Measurements from ENCODE around the gene KAZN. TPM values are rescaled to one million over a fixed set of nuclear protein-coding genes. Genes with fewer than 3 reads are reported as not detected.

KAZN gene
- total RNA-seq, 1 experiment from 2014 or later = 15.6 TPM

DNA sequence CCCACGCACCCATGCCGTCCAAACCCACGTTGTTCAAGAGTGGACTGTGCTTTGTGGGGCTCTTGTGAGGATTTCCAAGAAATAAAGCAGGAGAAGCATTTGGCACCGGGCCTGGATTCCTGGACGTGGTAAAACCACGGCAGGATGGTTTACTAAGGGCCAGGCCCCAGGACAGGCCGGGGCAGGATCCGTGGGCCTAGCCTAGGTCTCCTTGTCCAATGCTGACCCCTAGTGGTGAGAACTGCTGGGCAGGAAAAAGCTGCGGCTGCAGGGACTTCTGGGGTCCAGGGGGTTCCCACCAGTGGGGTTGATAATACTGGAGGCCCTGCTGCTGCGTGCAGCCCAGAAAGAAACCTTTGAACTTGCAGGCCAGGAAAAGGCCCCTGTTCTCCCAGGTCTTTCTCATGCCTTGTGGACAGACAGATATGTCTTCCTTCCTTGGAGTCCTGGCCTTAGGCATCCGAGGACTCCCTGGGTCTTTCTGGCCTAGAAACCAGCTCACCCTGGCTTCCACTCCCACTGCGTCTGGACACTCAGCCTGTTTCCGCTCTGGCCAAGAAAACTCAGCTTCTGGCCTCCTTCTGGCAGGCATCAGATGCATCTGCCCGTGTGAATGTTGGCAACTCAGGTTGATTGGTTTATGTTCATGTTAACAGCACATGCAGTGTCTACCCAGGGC lies 448.1 kb downstream of the KAZN start:
- Histone ChIP-seq H3K36me3 (ENCODE audit: low read depth) (no peaks in the 10 kb centered on the region), H2AFZ (no peak overlapping the region), H3K79me2 (ENCODE audit: low read depth) (no peaks in the 10 kb centered on the region), H4K20me1 (ENCODE audit: insufficient read depth) (no peaks in the 10 kb centered on the region), H3K4me3 (no peak overlapping the region), H3K27ac (no peak overlapping the region), H3F3A (ENCODE audit: insufficient read depth, low read depth) (no peaks in the 10 kb centered on the region), H3K4me2 (no peak overlapping the region), H3K4me1 (replicated peaks; ENCODE audit: insufficient read depth) (no peaks in the 10 kb centered on the region), H3K9me3 (ENCODE audit: insufficient read depth, low read depth) (no peaks in the 10 kb centered on the region), H3K9me2 (ENCODE audit: insufficient read depth) (no peaks in the 10 kb centered on the region), H3K27me3 (ENCODE audit: insufficient read depth, low read depth) (no peaks in the 10 kb centered on the region)
- intact Hi-C loops (cut with micrococcal nuclease; ENCODE audit: unreplicated experiment) = loop anchor here (1.0 to 10.0 kb wide), 5 partner anchors 54 to 1082 kb away; no protein-coding TSS in a partner anchor
- BruUV-seq (replicated peaks) = no TSS peak
- ChIA-PET CTCF (no interaction called here), POLR2A (ENCODE audit: unreplicated experiment) (no interaction called here)
- TF ChIP-seq EZH2 (IDR thresholded peaks at IDR 0.05; ENCODE audit: low read depth) = no peak
- TF ChIP-seq, protein P1, sequence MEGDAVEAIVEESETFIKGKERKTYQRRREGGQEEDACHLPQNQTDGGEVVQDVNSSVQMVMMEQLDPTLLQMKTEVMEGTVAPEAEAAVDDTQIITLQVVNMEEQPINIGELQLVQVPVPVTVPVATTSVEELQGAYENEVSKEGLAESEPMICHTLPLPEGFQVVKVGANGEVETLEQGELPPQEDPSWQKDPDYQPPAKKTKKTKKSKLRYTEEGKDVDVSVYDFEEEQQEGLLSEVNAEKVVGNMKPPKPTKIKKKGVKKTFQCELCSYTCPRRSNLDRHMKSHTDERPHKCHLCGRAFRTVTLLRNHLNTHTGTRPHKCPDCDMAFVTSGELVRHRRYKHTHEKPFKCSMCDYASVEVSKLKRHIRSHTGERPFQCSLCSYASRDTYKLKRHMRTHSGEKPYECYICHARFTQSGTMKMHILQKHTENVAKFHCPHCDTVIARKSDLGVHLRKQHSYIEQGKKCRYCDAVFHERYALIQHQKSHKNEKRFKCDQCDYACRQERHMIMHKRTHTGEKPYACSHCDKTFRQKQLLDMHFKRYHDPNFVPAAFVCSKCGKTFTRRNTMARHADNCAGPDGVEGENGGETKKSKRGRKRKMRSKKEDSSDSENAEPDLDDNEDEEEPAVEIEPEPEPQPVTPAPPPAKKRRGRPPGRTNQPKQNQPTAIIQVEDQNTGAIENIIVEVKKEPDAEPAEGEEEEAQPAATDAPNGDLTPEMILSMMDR (conservative IDR thresholded peaks at IDR 0.05) = peak; percentile 83
- peak in 1 of 2 experiments; percentile 55 for DNase-seq

DNA sequence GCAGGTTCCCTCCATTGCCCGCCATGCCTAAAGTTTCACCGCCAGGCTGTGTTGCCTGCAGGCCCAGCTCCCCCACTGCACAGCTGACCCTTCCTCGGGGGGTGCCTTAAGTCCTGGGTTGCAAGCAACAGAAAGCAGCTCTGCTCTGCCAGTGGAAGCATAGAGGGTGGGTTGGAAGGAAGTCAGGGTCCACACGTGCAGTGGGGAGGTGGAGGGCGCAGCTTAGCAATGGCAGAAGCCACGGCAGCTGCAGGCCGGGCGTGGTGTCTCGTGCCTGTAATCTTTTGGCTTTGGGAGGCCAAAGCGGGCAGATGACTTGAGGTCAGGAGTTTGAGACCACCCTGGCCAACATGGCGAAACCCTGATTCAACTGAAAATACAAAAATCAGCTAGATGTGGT lies 448.8 kb downstream of the KAZN start:
- POLR2A ChIA-PET (ENCODE audit: unreplicated experiment) = no interaction called here
- intact Hi-C loops (cut with micrococcal nuclease; ENCODE audit: unreplicated experiment) = loop anchor here (5.0 to 10.0 kb wide), 3 partner anchors 215 to 1082 kb away; no protein-coding TSS in a partner anchor
- H3K79me2 ChIP-seq (ENCODE audit: low read depth) = no peaks in the 10 kb centered on the region
- no peaks in the 10 kb centered on the region for H3K4me1 ChIP-seq (replicated peaks; ENCODE audit: insufficient read depth)
- H4K20me1 ChIP-seq (ENCODE audit: insufficient read depth) = no peaks in the 10 kb centered on the region
- DNase-seq = no peak
- CTCF ChIA-PET = no interaction called here
- H3K36me3 ChIP-seq (ENCODE audit: low read depth) = no peaks in the 10 kb centered on the region
- H3K27ac ChIP-seq = no peak overlapping the region
- no peaks in the 10 kb centered on the region for H3K9me2 ChIP-seq (ENCODE audit: insufficient read depth)
- no peaks in the 10 kb centered on the region for H3F3A ChIP-seq (ENCODE audit: insufficient read depth, low read depth)
- no peaks in the 10 kb centered on the region for H3K27me3 ChIP-seq (ENCODE audit: insufficient read depth, low read depth)
- no peaks in the 10 kb centered on the region for H3K9me3 ChIP-seq (ENCODE audit: insufficient read depth, low read depth)
- no TSS peak for BruUV-seq (replicated peaks)
- no peak overlapping the region for H3K4me2 ChIP-seq
- TF ChIP-seq, protein P1 (conservative IDR thresholded peaks at IDR 0.05) = no peak
- TF ChIP-seq EZH2 (IDR thresholded peaks at IDR 0.05; ENCODE audit: low read depth) = no peak
- H3K4me3 ChIP-seq = no peak overlapping the region
- no peak overlapping the region for H2AFZ ChIP-seq

DNA sequence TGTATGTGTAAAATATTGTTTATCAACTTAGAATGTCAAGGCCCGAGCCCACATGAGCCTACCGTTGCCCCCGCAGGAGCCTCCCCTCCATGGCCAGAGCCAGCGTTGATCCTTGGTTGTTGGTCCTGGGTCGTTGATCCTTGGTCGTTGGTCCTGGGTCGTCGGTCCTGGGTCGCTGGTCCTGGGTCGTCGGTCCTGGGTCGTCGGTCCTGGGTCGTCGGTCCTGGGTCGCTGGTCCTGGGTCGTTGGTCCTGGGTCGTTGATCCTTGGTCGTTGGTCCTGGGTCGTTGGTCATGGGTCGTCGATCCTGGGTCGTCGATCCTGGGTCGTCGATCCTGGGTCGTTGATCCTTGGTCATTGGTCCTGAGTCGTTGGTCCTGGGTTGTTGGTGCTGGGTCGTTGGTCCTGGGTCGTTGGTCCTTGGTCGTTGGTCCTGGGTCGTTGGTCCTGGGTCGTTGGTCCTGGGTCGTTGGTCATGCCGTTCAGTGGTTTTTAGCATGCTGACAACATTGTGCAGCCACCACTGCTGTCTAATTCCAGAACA lies 450.0 kb downstream of the KAZN start:
- intact Hi-C loops (cut with micrococcal nuclease; ENCODE audit: unreplicated experiment) = loop anchor here (5.0 to 10.0 kb wide), 3 partner anchors 216 to 1084 kb away; no protein-coding TSS in a partner anchor
- BruUV-seq (replicated peaks) = no TSS peak

More for the DNA sequence above, 450.0 kb downstream of the KAZN start:
- Histone ChIP-seq H3K79me2 (ENCODE audit: low read depth) (no peaks in the 10 kb centered on the region), H3K9me3 (ENCODE audit: insufficient read depth, low read depth) (no peaks in the 10 kb centered on the region), H3K36me3 (ENCODE audit: low read depth) (no peaks in the 10 kb centered on the region), H3K4me1 (replicated peaks; ENCODE audit: insufficient read depth) (no peaks in the 10 kb centered on the region), H3K4me3 (no peak overlapping the region), H3K27ac (no peak overlapping the region), H4K20me1 (ENCODE audit: insufficient read depth) (no peaks in the 10 kb centered on the region), H3F3A (ENCODE audit: insufficient read depth, low read depth) (no peaks in the 10 kb centered on the region), H3K4me2 (no peak overlapping the region), H3K27me3 (ENCODE audit: insufficient read depth, low read depth) (no peaks in the 10 kb centered on the region), H3K9me2 (ENCODE audit: insufficient read depth) (no peaks in the 10 kb centered on the region), H2AFZ (no peak overlapping the region)
- ChIA-PET POLR2A (ENCODE audit: unreplicated experiment) (no interaction called here), CTCF (no interaction called here)
- TF ChIP-seq, protein P1 (conservative IDR thresholded peaks at IDR 0.05) = no peak
- TF ChIP-seq EZH2 (IDR thresholded peaks at IDR 0.05; ENCODE audit: low read depth) = no peak
- no peak for DNase-seq
